Small intestine (tissue), 16 donors: ENCODE measurements around the gene CHMP2A. TPM values are rescaled to one million over a fixed set of nuclear protein-coding genes. Genes with fewer than 3 reads are reported as not detected.

Experiments used
- DNase-seq, 2 donors: peaks; one replicate each; pipeline versions ENCODE4 v3.0.0 to v3.0.0-alpha.2; 2013
- FAIRE-seq: peaks from 2 replicates; lab custom pipeline; 2012; peaks lifted over from hg19 to GRCh38; lab: Jason Lieb, UNC
- H3K27ac ChIP-seq, 3 donors: one replicate each; pipeline ENCODE4 v1.5.1; 2013; ENCODE audit warnings: low read length in 2 of 3, mild to moderate bottlenecking in 2 of 3, control low read depth in 1 of 3, inconsistent platforms in 1 of 3, low read depth in 1 of 3, moderate library complexity in 1 of 3
- H3K27me3 ChIP-seq, 3 donors: one replicate each; pipeline ENCODE4 v1.6.1; 2013; ENCODE audit warnings: low read length in 3 of 3, inconsistent platforms in 1 of 3; ENCODE audit not compliant: control insufficient read depth in 3 of 3, insufficient read depth in 3 of 3
- H3K36me3 ChIP-seq, 3 donors: one replicate each; pipeline ENCODE4 v1.6.1; 2013; ENCODE audit warnings: low read length in 3 of 3, inconsistent platforms in 1 of 3, low read depth in 1 of 3, mild to moderate bottlenecking in 1 of 3, moderate library complexity in 1 of 3; ENCODE audit not compliant: control insufficient read depth in 3 of 3, insufficient read depth in 2 of 3
- H3K4me1 ChIP-seq, 3 donors: one replicate each; pipeline ENCODE4 v1.6.1; 2013; ENCODE audit warnings: low read length in 2 of 3, inconsistent platforms in 1 of 3, low read depth in 1 of 3, mild to moderate bottlenecking in 1 of 3, moderate library complexity in 1 of 3; ENCODE audit not compliant: control insufficient read depth in 3 of 3, insufficient read depth in 2 of 3
- H3K4me3 ChIP-seq, 3 donors: one replicate each; pipeline ENCODE4 v1.5.1; 2013; ENCODE audit warnings: low read length in 3 of 3, control low read depth in 1 of 3, inconsistent platforms in 1 of 3, low read depth in 1 of 3, mild to moderate bottlenecking in 1 of 3, moderate library complexity in 1 of 3
- H3K9me3 ChIP-seq, 2 donors: one replicate each; pipeline ENCODE4 v1.6.1; 2013; ENCODE audit warnings: low read depth in 1 of 2, low read length in 1 of 2; ENCODE audit not compliant: control insufficient read depth in 2 of 2, insufficient read depth in 1 of 2
- WGBS, 3 donors: extraction: QIAGEN DNeasy Blood & Tissue Kit; methylation state at CpG; one replicate each; pipeline ENCODE4 v1.1.7; 2013; 5-methylcytosine and 5-hydroxymethylcytosine counted together
- long read RNA-seq, 10 donors: transcript quantifications; one replicate each; lab custom pipeline, GENCODE V29; 2026
- polyA plus RNA-seq, 4 donors: library from polyadenylated mRNA; stranded (reverse) in 3 of 4; unstranded in 1 of 4; fragments of 200-250 nt in 3 of 4; fragments of 120-200 nt in 1 of 4; gene quantifications; one replicate each; pipeline versions ENCODE4 v1.2.1 to v1.2.3, GENCODE V29; 2013
- donor health status: healthy with polysubstance abuse.
- donor health status: control.
- donor health status: control.
- donor health status: Bipolar disorder and iron deficiency.
- donor health status: healthy.

The CHMP2A gene
- 100 to 1,000 TPM; 131 to 384 (median 235) TPM for polyA plus RNA-seq
- long read RNA-seq, donor 1, transcript CHMP2A-206 (5 exons, 1,178 nt) = minor isoform, 23 of 165 reads
- long read RNA-seq, donor 1, transcript CHMP2A-208 (6 exons, 885 nt) = minor isoform, 16 of 165 reads
- long read RNA-seq, donor 1, transcript CHMP2A-201 (6 exons, 913 nt) = major isoform, 67 of 165 reads
- long read RNA-seq, donor 1, partial matches to known transcripts = 53 of 165 reads
- long read RNA-seq, donor 1, other reads (novel, unspliced or antisense) = 0 of 165 reads
- long read RNA-seq, donor 2, transcript CHMP2A-201 (6 exons, 913 nt) = major isoform, 19 of 27 reads
- long read RNA-seq, donor 2, partial matches to known transcripts = 0 of 27 reads
- long read RNA-seq, donor 2, other reads (novel, unspliced or antisense) = 0 of 27 reads
- long read RNA-seq, donor 3, transcript CHMP2A-206 (5 exons, 1,178 nt) = minor isoform, 9 of 62 reads
- long read RNA-seq, donor 3, transcript CHMP2A-201 (6 exons, 913 nt) = major isoform, 26 of 62 reads
- long read RNA-seq, donor 3, partial matches to known transcripts = 21 of 62 reads
- long read RNA-seq, donor 3, other reads (novel, unspliced or antisense) = 0 of 62 reads
- long read RNA-seq, donor 4, partial matches to known transcripts = 0 of 3 reads
- long read RNA-seq, donor 4, other reads (novel, unspliced or antisense) = 0 of 3 reads
- long read RNA-seq, donor 5, transcript CHMP2A-206 (5 exons, 1,178 nt) = minor isoform, 7 of 30 reads
- long read RNA-seq, donor 5, transcript CHMP2A-201 (6 exons, 913 nt) = major isoform, 12 of 30 reads
- long read RNA-seq, donor 5, partial matches to known transcripts = 6 of 30 reads
- long read RNA-seq, donor 5, other reads (novel, unspliced or antisense) = 0 of 30 reads
- long read RNA-seq, donor 6, transcript CHMP2A-207 (2 exons, 592 nt) = minor isoform, 5 of 64 reads
- long read RNA-seq, donor 6, transcript CHMP2A-201 (6 exons, 913 nt) = major isoform, 32 of 64 reads
- long read RNA-seq, donor 6, transcript CHMP2A-206 (5 exons, 1,178 nt) = minor isoform, 10 of 64 reads
- long read RNA-seq, donor 6, partial matches to known transcripts = 13 of 64 reads
- long read RNA-seq, donor 6, other reads (novel, unspliced or antisense) = 0 of 64 reads
- long read RNA-seq, donor 7, transcript CHMP2A-208 (6 exons, 885 nt) = minor isoform, 14 of 104 reads
- long read RNA-seq, donor 7, transcript CHMP2A-201 (6 exons, 913 nt) = major isoform, 34 of 104 reads
- long read RNA-seq, donor 7, transcript CHMP2A-206 (5 exons, 1,178 nt) = minor isoform, 23 of 104 reads
- long read RNA-seq, donor 7, partial matches to known transcripts = 30 of 104 reads
- long read RNA-seq, donor 7, other reads (novel, unspliced or antisense) = 0 of 104 reads
- long read RNA-seq, donor 8, partial matches to known transcripts = 0 of 1 reads
- long read RNA-seq, donor 8, other reads (novel, unspliced or antisense) = 0 of 1 reads
- long read RNA-seq, donor 9, transcript CHMP2A-201 (6 exons, 913 nt) = major isoform, 11 of 18 reads
- long read RNA-seq, donor 9, transcript CHMP2A-206 (5 exons, 1,178 nt) = minor isoform, 5 of 18 reads
- long read RNA-seq, donor 9, partial matches to known transcripts = 0 of 18 reads
- long read RNA-seq, donor 9, other reads (novel, unspliced or antisense) = 0 of 18 reads
- long read RNA-seq, donor 10, transcript CHMP2A-208 (6 exons, 885 nt) = minor isoform, 11 of 104 reads
- long read RNA-seq, donor 10, transcript CHMP2A-207 (2 exons, 592 nt) = minor isoform, 5 of 104 reads
- long read RNA-seq, donor 10, transcript CHMP2A-206 (5 exons, 1,178 nt) = minor isoform, 16 of 104 reads
- long read RNA-seq, donor 10, transcript CHMP2A-201 (6 exons, 913 nt) = major isoform, 32 of 104 reads
- long read RNA-seq, donor 10, partial matches to known transcripts = 39 of 104 reads
- long read RNA-seq, donor 10, other reads (novel, unspliced or antisense) = 0 of 104 reads

- DNase-seq (peak; percentile 95 to 99), FAIRE-seq (no peak)
- peaks cover 14 to 65% (median 20%) of the 10 kb centered on the region in 3 donors for H3K36me3 ChIP-seq
- no peaks in the 10 kb centered on the region for H3K27me3 ChIP-seq
- peaks cover 0 to 25% (median 4%) of the 10 kb centered on the region in 3 donors for H3K4me1 ChIP-seq
- peak within 1 kb of the TSS; percentile 86 to 97 (median 94) for H3K27ac ChIP-seq
- no peaks in the 10 kb centered on the region for H3K9me3 ChIP-seq
- 0 to 1% (median 0%) methylated on average over 49 to 69 of the region's 69 CpGs for WGBS, 3 donors
- H3K4me3 ChIP-seq = peak within 1 kb of the TSS; percentile 60 to 80 (median 67)
These were observed at the start of gene CHMP2A for GRCh38 chr19:58554494-58555368. Gene CHMP2A, minus strand, starts transcription at chr19:58555105. Its CDS starts 893 bp downstream, at chr19:58554212.

GRCh38 chr19:58586133-58586765 lies 31.3 kb upstream of the CHMP2A start:
- no peaks in the 10 kb centered on the region for H3K9me3 ChIP-seq
- no peaks in the 10 kb centered on the region for H3K27me3 ChIP-seq
- H3K4me3 ChIP-seq = no peak overlapping the region
- DNase-seq (no peak), FAIRE-seq (no peak)
- 95 to 97% (median 96%) methylated on average over 4 of the region's 4 CpGs for WGBS, 3 donors
- H3K4me1 ChIP-seq = no peaks in the 10 kb centered on the region
- H3K27ac ChIP-seq = no peak overlapping the region
- H3K36me3 ChIP-seq = peaks cover 0 to 29% (median 0%) of the 10 kb centered on the region in 3 donors

- no peak overlapping the region for H3K4me3 ChIP-seq
- peaks cover 0 to 3% (median 0%) of the 10 kb centered on the region in 3 donors for H3K4me1 ChIP-seq
- H3K36me3 ChIP-seq = peaks cover 0 to 29% (median 0%) of the 10 kb centered on the region in 3 donors
- no peak for DNase-seq
- no peaks in the 10 kb centered on the region for H3K27me3 ChIP-seq
- 75 to 85% (median 75%) methylated on average over 6 of the region's 6 CpGs for WGBS, 3 donors
- FAIRE-seq = no peak
- H3K9me3 ChIP-seq = no peaks in the 10 kb centered on the region
- no peak overlapping the region for H3K27ac ChIP-seq
These were observed 30.7 kb upstream of the CHMP2A start for GRCh38 chr19:58585442-58586132.

GRCh38 chr19:58584498-58585441 lies 29.9 kb upstream of the CHMP2A start:
- Histone ChIP-seq H3K27ac (no peak overlapping the region), H3K4me1 (peaks cover 0 to 3% (median 0%) of the 10 kb centered on the region in 3 donors), H3K4me3 (no peak overlapping the region), H3K27me3 (no peaks in the 10 kb centered on the region), H3K36me3 (peaks cover 0 to 29% (median 0%) of the 10 kb centered on the region in 3 donors), H3K9me3 (no peaks in the 10 kb centered on the region)
- FAIRE-seq (no peak), DNase-seq (no peak)
- 84 to 89% (median 89%) methylated on average over 8 to 9 of the region's 9 CpGs for WGBS, 3 donors

- DNase-seq = no peak
- no peak overlapping the region for H3K4me3 ChIP-seq
- H3K27ac ChIP-seq = no peak overlapping the region
- no peak for FAIRE-seq
- peaks cover 0 to 37% (median 0%) of the 10 kb centered on the region in 3 donors for H3K36me3 ChIP-seq
- H3K9me3 ChIP-seq = no peaks in the 10 kb centered on the region
- WGBS, 3 donors = 88 to 97% (median 96%) methylated on average over 6 of the region's 6 CpGs
- no peaks in the 10 kb centered on the region for H3K27me3 ChIP-seq
- H3K4me1 ChIP-seq = peaks cover 0 to 3% (median 0%) of the 10 kb centered on the region in 3 donors
These were observed 28.1 kb upstream of the CHMP2A start for GRCh38 chr19:58582985-58583384.
